B cell (primary cell): ENCODE data around the gene THRA.

Source experiments
- CTCF ChIP-seq: fragments of 200-600 bp; IDR thresholded peaks from one replicate; pipeline ENCODE4 v1.8.0; 2022; ENCODE audit warnings: antibody characterized with exemption, mild to moderate bottlenecking
- EZH2 ChIP-seq: IDR thresholded peaks from 2 replicates; pipeline ENCODE4 v1.6.1; 2012; ENCODE audit warnings: borderline replicate concordance, low read depth, mild to moderate bottlenecking, moderate library complexity, low read length; ENCODE audit not compliant: insufficient read depth, poor library complexity, severe bottlenecking

- TF ChIP-seq EZH2: no peak
- no peak for TF ChIP-seq CTCF
These were observed 514 bp downstream of the THRA start for GRCh38 chr17:40063187-40063771.
